Memory B cell (primary cell): ENCODE measurements around the gene PLA2G4B.

ENCODE experiments used
- ATAC-seq: fragments of 150-1000 bp; cut with Tn5 transposase; 2 replicates; pipeline ENCODE4 v1.10.0; 2021; ENCODE audit warnings: low read depth, mild to moderate bottlenecking, moderate library complexity
- DNase-seq, 2 donors: peaks; one replicate each; pipeline ENCODE4 v3.0.0; 2022; ENCODE audit warnings: low spot score in 2 of 2
- H3K27ac Mint-ChIP-seq: one replicate; pipeline ENCODE4 v1.8.0; 2022; ENCODE audit warnings: mild to moderate bottlenecking, moderate library complexity, mixed read lengths
- H3K27me3 Mint-ChIP-seq: one replicate; pipeline ENCODE4 v1.8.0; 2022; ENCODE audit warnings: mixed read lengths
- H3K36me3 Mint-ChIP-seq: one replicate; pipeline ENCODE4 v1.8.0; 2022; ENCODE audit warnings: mild to moderate bottlenecking, mixed read lengths
- H3K4me1 Mint-ChIP-seq: one replicate; pipeline ENCODE4 v1.8.0; 2022; ENCODE audit warnings: mixed read lengths
- H3K4me3 Mint-ChIP-seq: one replicate; pipeline ENCODE4 v1.8.0; 2022; ENCODE audit warnings: mild to moderate bottlenecking, moderate library complexity, mixed read lengths
- H3K9me3 Mint-ChIP-seq: one replicate; pipeline ENCODE4 v1.8.0; 2022; ENCODE audit warnings: mixed read lengths

Gene PLA2G4B

GRCh38 chr15:41801850-41802455 lies 36.7 kb upstream of the PLA2G4B start:
- Mint-ChIP-seq H3K9me3 (no peaks in the 10 kb centered on the region), H3K4me1 (peaks cover 2% of the 10 kb centered on the region), H3K27me3 (no peaks in the 10 kb centered on the region), H3K4me3 (no peak overlapping the region), H3K36me3 (peaks cover 17% of the 10 kb centered on the region), H3K27ac (no peak overlapping the region)
- DNase-seq, result no peak
- ATAC-seq, result no peak

- Mint-ChIP-seq H3K9me3 (no peaks in the 10 kb centered on the region), H3K4me1 (no peaks in the 10 kb centered on the region), H3K4me3 (no peak overlapping the region), H3K27me3 (no peaks in the 10 kb centered on the region), H3K27ac (no peak overlapping the region), H3K36me3 (peaks cover 17% of the 10 kb centered on the region)
- no peak for DNase-seq
- no peak for ATAC-seq
Observed at GRCh38 chr15:41804361-41804760, 34.3 kb upstream of the PLA2G4B start.

- ATAC-seq (no peak), DNase-seq (no peak)
- Mint-ChIP-seq H3K4me3 (no peak overlapping the region), H3K4me1 (peaks cover 3% of the 10 kb centered on the region), H3K27me3 (no peaks in the 10 kb centered on the region), H3K9me3 (no peaks in the 10 kb centered on the region), H3K27ac (no peak overlapping the region), H3K36me3 (peaks cover 13% of the 10 kb centered on the region)
Observed at GRCh38 chr15:41804916-41805666, 33.6 kb upstream of the PLA2G4B start.

GRCh38 chr15:41805711-41806110 lies 32.9 kb upstream of the PLA2G4B start:
- no peak for DNase-seq
- ATAC-seq, result no peak
- Mint-ChIP-seq H3K36me3 (peaks cover 8% of the 10 kb centered on the region), H3K27me3 (no peaks in the 10 kb centered on the region), H3K4me1 (peaks cover 3% of the 10 kb centered on the region), H3K9me3 (no peaks in the 10 kb centered on the region), H3K27ac (no peak overlapping the region), H3K4me3 (no peak overlapping the region)

DNA sequence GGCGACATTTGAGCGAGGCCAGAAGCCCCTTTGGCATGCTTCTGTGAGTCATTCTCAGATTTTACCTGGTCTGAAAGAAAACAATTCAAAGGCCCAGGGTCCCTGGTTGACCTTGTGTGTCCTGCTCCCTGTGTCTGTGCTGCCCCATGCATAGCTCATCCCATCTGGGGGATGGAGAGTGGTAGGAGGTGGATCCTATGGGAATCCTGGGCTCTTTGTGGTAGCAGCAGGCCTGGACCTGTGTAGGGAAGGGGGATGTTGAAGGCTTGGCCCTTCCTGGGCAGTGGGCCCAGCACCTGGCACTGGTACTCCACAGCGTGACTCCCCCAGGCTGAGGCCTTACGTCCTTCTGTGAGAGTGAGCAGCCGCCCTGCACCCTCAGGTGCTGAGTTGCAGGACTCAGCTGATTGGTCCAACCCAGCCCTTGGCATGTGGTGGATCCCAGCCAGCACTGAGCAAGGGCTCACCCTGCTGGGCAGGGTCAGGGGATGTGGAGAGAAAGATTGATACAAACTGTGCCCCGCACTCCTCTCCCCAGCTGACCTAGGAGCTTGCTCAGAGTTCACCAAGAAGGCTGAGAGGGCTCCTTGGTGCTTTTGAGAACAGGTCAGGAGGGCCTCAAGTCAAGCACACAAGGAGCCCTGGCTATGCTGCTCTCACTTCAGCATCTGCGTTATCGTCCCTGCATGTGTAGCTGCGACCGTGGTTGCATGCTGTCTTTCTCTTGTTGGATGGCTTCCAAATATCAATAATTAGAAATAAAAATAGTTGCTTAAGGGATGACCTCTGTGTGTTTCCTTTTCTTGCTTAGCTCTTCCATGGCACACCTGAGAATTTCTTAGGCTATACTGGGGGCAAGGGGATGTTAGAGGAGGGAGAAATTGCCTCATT lies 32.1 kb upstream of the PLA2G4B start:
- no peak for DNase-seq
- Mint-ChIP-seq H3K36me3 (no peaks in the 10 kb centered on the region), H3K4me3 (no peak overlapping the region), H3K27me3 (no peaks in the 10 kb centered on the region), H3K27ac (no peak overlapping the region), H3K9me3 (no peaks in the 10 kb centered on the region), H3K4me1 (peaks cover 5% of the 10 kb centered on the region)
- no peak for ATAC-seq

GRCh38 chr15:41809121-41809520 lies 29.5 kb upstream of the PLA2G4B start:
- H3K27me3 Mint-ChIP-seq, result no peaks in the 10 kb centered on the region
- peaks cover 2% of the 10 kb centered on the region for H3K36me3 Mint-ChIP-seq
- H3K4me3 Mint-ChIP-seq, result no peak overlapping the region
- no peak for DNase-seq
- H3K9me3 Mint-ChIP-seq, result no peaks in the 10 kb centered on the region
- no peak overlapping the region for H3K27ac Mint-ChIP-seq
- no peak for ATAC-seq
- H3K4me1 Mint-ChIP-seq, result peaks cover 5% of the 10 kb centered on the region

DNA sequence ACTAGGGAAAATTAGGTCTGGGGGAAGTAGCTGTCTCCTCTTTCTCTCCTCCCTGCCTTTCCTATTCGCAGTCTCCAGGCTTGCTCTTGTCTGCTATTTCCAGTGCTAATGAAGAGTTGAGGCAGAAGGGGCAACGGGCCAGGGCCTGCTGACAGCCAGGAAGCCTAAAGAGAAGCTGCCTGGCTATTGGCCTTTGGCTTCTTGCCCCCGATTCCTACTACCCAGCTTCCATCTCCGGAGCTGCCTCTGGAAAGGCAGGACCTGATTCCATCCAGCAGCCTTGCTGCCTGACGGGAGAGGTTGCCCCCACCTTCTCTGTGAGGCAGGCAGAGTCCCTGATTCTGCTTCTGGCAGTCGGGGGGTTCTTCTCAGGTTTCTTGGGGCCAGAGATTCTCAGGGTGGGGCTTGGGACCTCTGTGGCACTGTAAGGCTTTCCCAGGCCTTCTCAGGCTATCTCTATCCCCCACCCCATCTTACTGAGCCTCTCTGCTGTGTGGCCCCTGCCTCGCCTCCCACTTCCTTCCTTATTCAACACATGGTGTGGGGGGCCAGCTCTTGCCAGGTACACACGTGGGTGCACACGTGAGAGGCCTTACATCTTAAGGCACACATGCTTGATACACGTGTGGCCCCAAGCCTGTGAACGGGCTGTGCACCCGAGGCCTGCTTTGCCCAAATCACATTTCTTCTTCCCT lies 29.0 kb upstream of the PLA2G4B start:
- Mint-ChIP-seq H3K4me1 (peaks cover 5% of the 10 kb centered on the region), H3K36me3 (peaks cover 6% of the 10 kb centered on the region), H3K27me3 (no peaks in the 10 kb centered on the region), H3K27ac (no peak overlapping the region), H3K4me3 (no peak overlapping the region), H3K9me3 (no peaks in the 10 kb centered on the region)
- DNase-seq, result no peak
- no peak for ATAC-seq

DNA sequence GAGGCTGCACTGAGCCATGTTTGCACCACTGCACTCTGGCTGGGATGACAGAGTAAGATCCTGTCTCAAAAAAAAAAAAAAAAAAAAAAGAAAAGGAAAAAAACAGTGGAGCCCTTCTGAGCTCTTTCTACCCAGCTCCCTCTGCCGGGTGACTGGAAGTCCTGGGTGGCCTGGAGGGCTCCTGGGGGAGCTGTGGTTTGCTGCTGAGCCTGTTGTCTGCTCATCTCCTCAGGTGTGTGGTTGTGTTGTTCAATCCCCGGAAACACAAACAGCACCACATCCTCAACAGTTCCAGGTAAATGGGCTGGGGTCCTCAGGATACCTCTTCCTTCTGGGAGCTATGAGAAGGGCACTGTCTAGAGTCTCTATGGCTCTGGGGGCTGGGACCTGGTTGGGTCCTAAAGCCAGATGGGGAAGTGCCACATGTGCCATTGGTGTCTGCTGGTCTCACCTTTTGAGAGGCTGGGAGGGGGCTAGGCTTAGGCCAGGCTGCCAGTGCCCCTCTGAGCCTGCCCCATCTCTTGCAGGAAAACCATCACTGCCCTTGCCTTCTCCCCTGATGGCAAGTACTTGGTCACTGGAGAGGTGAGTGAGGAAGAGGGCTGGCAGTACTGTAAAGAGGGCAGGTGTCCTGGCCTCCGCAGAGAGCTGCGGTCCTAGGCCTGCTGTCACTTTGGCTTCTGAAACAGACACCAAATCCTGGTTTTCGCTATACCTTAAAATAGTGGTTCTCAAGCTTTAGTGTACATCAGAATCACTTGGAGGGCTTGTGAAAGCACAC lies 27.8 kb upstream of the PLA2G4B start:
- Mint-ChIP-seq H3K9me3 (no peaks in the 10 kb centered on the region), H3K27ac (no peak overlapping the region), H3K36me3 (peaks cover 8% of the 10 kb centered on the region), H3K4me1 (peaks cover 5% of the 10 kb centered on the region), H3K27me3 (no peaks in the 10 kb centered on the region), H3K4me3 (no peak overlapping the region)
- ATAC-seq (no peak), DNase-seq (no peak)

DNA sequence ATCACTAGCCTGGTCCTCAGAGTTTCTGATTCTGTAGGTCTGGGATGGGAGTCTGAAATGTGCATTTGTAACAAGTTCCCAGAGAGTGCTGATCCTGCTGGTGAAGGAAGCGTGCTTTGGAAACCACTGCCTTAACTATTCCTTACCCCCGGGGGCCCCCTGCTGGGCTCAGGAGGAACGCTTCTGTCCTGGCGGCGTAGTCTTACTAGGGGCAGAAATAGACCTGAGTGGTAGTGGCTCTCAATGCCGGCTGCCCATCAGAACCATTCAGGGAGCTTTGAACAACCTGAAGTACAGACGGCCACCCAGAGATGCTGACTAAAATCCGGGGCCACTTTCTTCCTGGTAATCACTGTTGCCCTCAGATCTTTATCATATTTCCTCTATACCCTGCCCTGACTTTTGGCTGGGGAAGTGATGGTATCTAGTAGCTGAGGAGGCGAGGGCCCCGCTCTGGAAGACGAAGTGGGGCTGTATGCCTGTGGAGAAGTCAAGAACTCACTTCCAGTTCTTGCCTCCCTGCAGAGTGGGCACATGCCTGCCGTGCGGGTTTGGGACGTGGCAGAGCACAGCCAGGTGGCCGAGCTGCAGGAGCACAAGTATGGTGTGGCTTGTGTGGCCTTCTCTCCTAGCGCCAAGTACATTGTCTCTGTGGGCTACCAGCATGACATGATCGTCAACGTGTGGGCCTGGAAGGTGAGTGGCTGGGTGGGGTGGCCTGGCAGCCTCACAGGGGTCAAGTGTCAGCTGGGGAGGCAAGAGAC lies 27.0 kb upstream of the PLA2G4B start:
- Mint-ChIP-seq H3K4me3 (no peak overlapping the region), H3K27me3 (no peaks in the 10 kb centered on the region), H3K4me1 (peaks cover 5% of the 10 kb centered on the region), H3K36me3 (peaks cover 10% of the 10 kb centered on the region), H3K9me3 (no peaks in the 10 kb centered on the region), H3K27ac (no peak overlapping the region)
- ATAC-seq, result peak; percentile 95
- DNase-seq, result peak; percentile 71

DNA sequence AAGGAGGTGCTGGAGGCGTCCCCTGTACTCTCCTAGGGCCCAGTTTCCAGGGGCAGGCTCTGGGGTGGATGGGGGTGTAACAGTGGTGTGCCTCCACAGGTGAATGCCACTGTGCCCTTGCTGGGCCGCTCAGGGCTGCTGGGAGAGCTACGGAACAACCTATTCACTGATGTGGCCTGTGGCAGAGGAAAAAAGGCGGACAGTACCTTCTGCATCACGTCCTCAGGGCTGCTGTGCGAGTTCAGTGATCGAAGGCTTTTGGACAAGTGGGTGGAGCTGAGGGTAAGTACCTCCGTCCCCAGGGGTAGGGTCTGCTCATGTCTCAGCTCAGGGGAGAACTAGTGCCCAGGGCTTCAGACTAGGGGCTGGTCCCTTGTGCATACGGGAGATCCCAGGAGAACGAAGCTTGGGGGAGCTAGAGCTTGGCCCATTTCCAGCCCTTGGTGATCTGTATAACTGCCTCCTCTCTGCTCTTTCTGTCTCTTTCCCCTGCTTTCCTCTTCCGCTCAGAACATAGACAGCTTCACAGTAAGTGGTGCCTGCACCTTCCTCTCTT lies 25.7 kb upstream of the PLA2G4B start:
- Mint-ChIP-seq H3K4me1 (peaks cover 5% of the 10 kb centered on the region), H3K4me3 (no peak overlapping the region), H3K9me3 (no peaks in the 10 kb centered on the region), H3K27ac (no peak overlapping the region), H3K27me3 (no peaks in the 10 kb centered on the region), H3K36me3 (peaks cover 10% of the 10 kb centered on the region)
- DNase-seq (no peak), ATAC-seq (no peak)

- DNase-seq (no peak), ATAC-seq (no peak)
- peaks cover 10% of the 10 kb centered on the region for H3K36me3 Mint-ChIP-seq
- no peak overlapping the region for H3K4me3 Mint-ChIP-seq
- H3K27ac Mint-ChIP-seq, result no peak overlapping the region
- H3K27me3 Mint-ChIP-seq, result no peaks in the 10 kb centered on the region
- H3K4me1 Mint-ChIP-seq, result peaks cover 5% of the 10 kb centered on the region
- no peaks in the 10 kb centered on the region for H3K9me3 Mint-ChIP-seq
Observed at GRCh38 chr15:41813426-41813825, 25.2 kb upstream of the PLA2G4B start.

DNA sequence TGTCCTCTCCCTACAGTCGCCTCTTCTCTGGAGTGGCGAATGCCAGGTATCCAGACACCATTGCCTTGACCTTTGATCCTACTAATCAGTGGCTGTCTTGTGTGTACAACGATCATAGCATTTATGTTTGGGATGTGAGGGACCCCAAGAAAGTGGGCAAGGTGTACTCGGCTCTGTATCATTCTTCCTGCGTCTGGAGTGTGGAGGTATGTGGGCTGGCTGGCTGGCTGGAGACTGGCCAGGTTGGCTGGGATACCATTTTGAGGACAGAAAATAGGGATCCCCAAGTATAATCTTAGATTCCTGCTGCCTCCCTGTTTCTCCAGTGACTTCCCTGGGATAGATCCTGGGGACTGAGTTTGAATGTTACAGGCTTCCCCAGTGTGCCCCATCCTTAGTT lies 24.1 kb upstream of the PLA2G4B start:
- Mint-ChIP-seq H3K36me3 (peaks cover 15% of the 10 kb centered on the region), H3K4me1 (peaks cover 5% of the 10 kb centered on the region), H3K27me3 (no peaks in the 10 kb centered on the region), H3K27ac (no peak overlapping the region), H3K4me3 (no peak overlapping the region), H3K9me3 (no peaks in the 10 kb centered on the region)
- ATAC-seq (no peak), DNase-seq (no peak)
